Osteocyte (in vitro differentiated cells): ENCODE measurements around the gene TMEM179. TPM values are rescaled to one million over a fixed set of nuclear protein-coding genes. Genes with fewer than 3 reads are reported as not detected.

ENCODE experiments used
- DNase-seq: peaks from one replicate; pipeline ENCODE4 v3.0.0; 2021; ENCODE audit warnings: mixed read lengths; ENCODE audit not compliant: unreplicated experiment; ENCODE audit errors: extremely low spot score
- H3K27ac Mint-ChIP-seq: one replicate; pipeline ENCODE4 v1.8.0; 2021; ENCODE audit warnings: mild to moderate bottlenecking, mixed read lengths; ENCODE audit not compliant: unreplicated experiment
- H3K27me3 Mint-ChIP-seq: one replicate; pipeline ENCODE4 v1.8.0; 2021; ENCODE audit warnings: mixed read lengths; ENCODE audit not compliant: unreplicated experiment
- H3K36me3 Mint-ChIP-seq: one replicate; pipeline ENCODE4 v1.8.0; 2021; ENCODE audit warnings: mixed read lengths; ENCODE audit not compliant: unreplicated experiment
- H3K4me1 Mint-ChIP-seq: one replicate; pipeline ENCODE4 v1.8.0; 2021; ENCODE audit warnings: mixed read lengths; ENCODE audit not compliant: unreplicated experiment
- H3K4me3 Mint-ChIP-seq: one replicate; pipeline ENCODE4 v1.8.0; 2021; ENCODE audit warnings: mild to moderate bottlenecking, moderate library complexity, mixed read lengths; ENCODE audit not compliant: unreplicated experiment
- H3K9me3 Mint-ChIP-seq: one replicate; pipeline ENCODE4 v1.8.0; 2021; ENCODE audit warnings: mixed read lengths; ENCODE audit not compliant: unreplicated experiment
- total RNA-seq: library from RNA; stranded (reverse); gene quantifications from 2 replicates; pipeline ENCODE4 v1.2.1, GENCODE V29; 2021
- TF ChIP-seq, protein P1 (sequence below): fragments of 200-600 bp; sonication (generic); IDR thresholded peaks from 2 replicates; pipeline ENCODE4 v1.5.0; 2021; ENCODE audit warnings: antibody characterized with exemption, mild to moderate bottlenecking, moderate library complexity

Gene TMEM179
- total RNA-seq, 1 donor from 2014 or later, result not detected

DNA sequence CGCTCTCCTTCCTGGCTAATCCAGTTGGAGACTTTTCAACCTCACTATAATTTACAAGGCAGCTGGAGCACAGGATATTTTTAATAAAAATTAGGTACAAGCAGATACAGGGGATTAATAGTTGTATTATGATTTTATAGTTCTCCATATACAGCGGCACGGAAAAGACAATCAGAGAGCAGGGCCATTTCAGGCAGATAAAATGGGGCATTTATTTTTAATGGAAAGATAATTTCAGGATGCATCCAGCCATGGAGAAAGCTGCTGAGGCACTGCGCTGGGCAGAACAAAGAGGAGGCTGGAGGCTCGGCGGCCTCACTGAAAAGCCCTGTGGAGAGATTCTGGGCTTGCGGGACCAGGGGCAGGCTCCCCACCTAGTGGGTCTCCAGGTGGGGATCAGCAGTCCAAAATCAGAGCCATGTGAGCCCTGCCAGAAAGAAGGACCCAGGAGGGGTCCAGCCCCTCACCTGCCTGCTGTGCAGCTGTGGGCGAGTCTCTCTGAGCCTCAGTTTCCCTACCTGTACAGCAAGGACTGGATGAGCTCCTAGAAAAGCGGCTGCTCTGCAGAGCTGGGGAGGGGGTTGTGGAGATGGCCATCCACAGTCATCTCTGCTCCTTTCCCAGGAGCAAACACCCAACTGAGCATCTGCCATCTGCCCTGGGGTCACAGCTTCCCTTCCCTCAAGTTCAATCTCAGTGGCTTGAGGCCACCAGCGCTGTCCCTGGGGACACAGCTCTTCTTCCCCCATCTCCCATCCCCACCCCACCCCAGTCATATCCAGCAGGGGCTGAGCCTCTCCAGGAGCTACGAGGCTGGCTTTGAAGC, 48.9 kb downstream of the TMEM179 start:
- no peak overlapping the region for H3K4me3 Mint-ChIP-seq
- no peaks in the 10 kb centered on the region for H3K27me3 Mint-ChIP-seq
- H3K27ac Mint-ChIP-seq, result no peak overlapping the region

DNA sequence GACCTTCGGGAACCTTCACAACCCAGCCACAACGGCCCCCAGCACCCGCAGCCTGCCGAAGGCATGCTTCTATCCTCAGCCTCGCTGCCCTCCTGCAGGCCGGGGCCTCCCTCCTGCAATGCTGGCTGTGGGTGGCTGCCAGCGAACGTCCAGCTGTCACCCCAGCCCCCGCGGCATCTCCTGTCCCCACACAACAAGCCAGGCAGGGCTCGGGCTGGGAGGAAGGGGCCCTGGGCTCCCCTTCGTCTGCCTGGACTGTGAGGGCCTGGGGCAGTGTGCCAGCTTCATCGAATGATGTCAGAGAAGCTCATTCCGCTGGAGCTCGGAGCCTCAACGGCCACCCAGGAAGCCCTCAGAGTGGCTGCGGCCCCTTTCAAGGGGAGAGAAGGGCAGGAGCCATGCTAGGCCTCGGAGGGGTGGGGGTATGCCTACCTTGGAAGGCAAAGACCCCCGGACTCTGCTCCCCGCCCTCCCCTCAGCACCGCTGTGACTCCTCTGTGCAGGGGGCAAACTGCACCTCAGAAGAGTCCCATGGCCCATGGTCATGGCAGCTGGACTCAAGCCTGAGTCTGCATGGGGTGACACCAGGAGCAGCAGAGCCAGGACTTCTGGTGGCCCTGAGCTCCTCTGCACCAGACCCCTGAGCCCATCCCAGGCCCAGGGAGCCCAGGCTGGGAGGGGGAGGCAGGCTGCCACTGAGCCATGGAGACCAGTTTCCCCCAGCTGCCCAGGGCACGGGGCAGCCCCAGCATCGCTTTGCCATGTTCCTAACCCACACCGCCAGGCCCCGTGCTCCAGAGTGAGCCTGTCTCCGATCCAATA, 49.8 kb downstream of the TMEM179 start:
- H3K36me3 Mint-ChIP-seq, result no peaks in the 10 kb centered on the region
- no peak overlapping the region for H3K27ac Mint-ChIP-seq
- H3K27me3 Mint-ChIP-seq, result no peaks in the 10 kb centered on the region
- no peaks in the 10 kb centered on the region for H3K9me3 Mint-ChIP-seq
- TF ChIP-seq, protein P1, sequence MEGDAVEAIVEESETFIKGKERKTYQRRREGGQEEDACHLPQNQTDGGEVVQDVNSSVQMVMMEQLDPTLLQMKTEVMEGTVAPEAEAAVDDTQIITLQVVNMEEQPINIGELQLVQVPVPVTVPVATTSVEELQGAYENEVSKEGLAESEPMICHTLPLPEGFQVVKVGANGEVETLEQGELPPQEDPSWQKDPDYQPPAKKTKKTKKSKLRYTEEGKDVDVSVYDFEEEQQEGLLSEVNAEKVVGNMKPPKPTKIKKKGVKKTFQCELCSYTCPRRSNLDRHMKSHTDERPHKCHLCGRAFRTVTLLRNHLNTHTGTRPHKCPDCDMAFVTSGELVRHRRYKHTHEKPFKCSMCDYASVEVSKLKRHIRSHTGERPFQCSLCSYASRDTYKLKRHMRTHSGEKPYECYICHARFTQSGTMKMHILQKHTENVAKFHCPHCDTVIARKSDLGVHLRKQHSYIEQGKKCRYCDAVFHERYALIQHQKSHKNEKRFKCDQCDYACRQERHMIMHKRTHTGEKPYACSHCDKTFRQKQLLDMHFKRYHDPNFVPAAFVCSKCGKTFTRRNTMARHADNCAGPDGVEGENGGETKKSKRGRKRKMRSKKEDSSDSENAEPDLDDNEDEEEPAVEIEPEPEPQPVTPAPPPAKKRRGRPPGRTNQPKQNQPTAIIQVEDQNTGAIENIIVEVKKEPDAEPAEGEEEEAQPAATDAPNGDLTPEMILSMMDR, result no peak
- no peaks in the 10 kb centered on the region for H3K4me1 Mint-ChIP-seq
- DNase-seq, result no peak
- H3K4me3 Mint-ChIP-seq, result no peak overlapping the region

More for the DNA sequence above, 48.9 kb downstream of the TMEM179 start:
- H3K4me1 Mint-ChIP-seq, result no peaks in the 10 kb centered on the region
- H3K9me3 Mint-ChIP-seq, result no peaks in the 10 kb centered on the region
- TF ChIP-seq, protein P1, result no peak
- no peaks in the 10 kb centered on the region for H3K36me3 Mint-ChIP-seq
- DNase-seq, result no peak

DNA sequence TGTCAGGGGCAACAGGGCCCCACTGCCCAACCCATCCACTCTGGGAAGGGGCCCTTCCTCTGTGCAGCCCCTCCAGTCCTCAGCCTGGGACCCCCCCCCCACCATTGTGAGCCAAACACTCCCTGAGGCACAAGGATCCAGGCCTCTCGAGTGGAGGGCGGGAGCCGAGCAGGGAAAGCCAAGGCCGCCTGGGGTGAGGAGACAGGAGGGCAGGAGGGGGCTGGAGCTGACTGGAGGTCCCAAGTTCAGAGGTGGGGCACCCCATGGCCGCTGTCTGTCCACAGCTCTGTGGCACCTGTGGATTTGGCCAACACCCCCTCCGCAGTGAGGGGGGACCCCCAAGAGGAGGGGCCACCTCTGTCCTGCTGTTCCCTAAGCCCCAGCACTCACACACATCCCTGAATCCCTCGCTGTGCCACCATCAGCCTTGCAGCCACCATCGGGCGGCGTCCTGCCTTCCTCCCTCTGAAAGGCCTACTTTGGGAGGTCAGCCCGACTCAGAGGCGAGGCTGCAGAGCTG, 50.4 kb downstream of the TMEM179 start:
- no peaks in the 10 kb centered on the region for H3K27me3 Mint-ChIP-seq
- TF ChIP-seq, protein P1, result no peak
- H3K27ac Mint-ChIP-seq, result no peak overlapping the region
- no peaks in the 10 kb centered on the region for H3K36me3 Mint-ChIP-seq
- no peaks in the 10 kb centered on the region for H3K9me3 Mint-ChIP-seq
- DNase-seq, result no peak
- no peaks in the 10 kb centered on the region for H3K4me1 Mint-ChIP-seq
- H3K4me3 Mint-ChIP-seq, result no peak overlapping the region

DNA sequence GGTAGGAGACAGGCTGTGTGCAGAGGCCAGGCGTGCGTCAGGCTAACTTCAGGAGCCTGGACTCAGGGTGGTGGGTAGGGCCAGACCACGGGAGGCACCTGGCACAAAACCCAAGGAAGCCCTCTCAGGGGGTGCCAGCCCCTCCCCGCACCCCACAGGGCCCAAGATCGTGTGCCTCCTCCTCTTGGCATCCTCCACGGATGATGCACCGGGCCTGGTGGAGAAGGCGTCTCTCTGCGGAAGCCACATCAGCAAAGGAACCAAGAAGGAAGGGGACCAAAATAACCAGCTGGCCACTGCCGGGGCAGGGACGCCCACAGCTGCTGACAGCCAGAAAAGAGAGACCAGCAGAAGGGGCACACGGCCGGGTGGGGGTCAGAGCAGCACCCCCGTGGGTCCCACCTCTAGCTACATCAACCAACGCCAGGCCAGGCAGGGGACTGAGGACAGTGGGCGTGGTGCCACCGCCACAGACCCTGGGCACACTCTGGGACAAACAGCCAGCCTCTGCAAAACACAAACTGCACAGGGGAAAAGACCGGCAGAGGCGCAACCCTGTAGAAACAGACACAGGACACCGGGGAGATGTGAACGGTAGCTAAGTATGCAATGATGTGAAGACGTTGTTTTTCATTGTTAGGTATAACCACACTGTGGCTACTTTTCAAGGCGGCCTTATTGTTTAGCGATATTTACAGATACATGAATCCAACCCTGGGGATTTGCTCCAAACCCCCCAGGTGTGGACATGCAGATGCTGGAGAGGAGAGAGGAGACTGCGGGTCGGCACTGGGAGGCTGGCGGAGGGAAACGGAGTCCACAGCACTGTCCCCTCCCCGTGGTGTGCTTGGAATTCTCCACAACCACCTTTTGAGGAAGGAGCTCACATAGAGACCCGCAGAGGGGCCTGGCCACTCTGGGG, 51.1 kb downstream of the TMEM179 start:
- Mint-ChIP-seq H3K4me1 (no peaks in the 10 kb centered on the region), H3K27ac (no peak overlapping the region), H3K9me3 (no peaks in the 10 kb centered on the region), H3K27me3 (no peaks in the 10 kb centered on the region), H3K4me3 (no peak overlapping the region), H3K36me3 (no peaks in the 10 kb centered on the region)
- TF ChIP-seq, protein P1, result no peak
- no peak for DNase-seq
